IPS-NIHi7 (cell line): Measurements from ENCODE around the gene ATAD3B.
A peak's percentile ranks its signal among the peaks of the same experiment; 100 is the strongest.
"Not testable (repeated sequence)": the region's sequence is repeated elsewhere in the genome, so short reads cannot be mapped to it uniquely, and the experiment has no call there.

Experiments used
- DNase-seq: peaks from one replicate; pipeline ENCODE4 v3.0.0; 2012; ENCODE audit warnings: mixed read lengths; ENCODE audit errors: extremely low spot score

Gene ATAD3B, protein sequence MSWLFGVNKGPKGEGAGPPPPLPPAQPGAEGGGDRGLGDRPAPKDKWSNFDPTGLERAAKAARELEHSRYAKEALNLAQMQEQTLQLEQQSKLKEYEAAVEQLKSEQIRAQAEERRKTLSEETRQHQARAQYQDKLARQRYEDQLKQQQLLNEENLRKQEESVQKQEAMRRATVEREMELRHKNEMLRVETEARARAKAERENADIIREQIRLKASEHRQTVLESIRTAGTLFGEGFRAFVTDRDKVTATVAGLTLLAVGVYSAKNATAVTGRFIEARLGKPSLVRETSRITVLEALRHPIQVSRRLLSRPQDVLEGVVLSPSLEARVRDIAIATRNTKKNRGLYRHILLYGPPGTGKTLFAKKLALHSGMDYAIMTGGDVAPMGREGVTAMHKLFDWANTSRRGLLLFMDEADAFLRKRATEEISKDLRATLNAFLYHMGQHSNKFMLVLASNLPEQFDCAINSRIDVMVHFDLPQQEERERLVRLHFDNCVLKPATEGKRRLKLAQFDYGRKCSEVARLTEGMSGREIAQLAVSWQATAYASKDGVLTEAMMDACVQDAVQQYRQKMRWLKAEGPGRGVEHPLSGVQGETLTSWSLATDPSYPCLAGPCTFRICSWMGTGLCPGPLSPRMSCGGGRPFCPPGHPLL

DNA sequence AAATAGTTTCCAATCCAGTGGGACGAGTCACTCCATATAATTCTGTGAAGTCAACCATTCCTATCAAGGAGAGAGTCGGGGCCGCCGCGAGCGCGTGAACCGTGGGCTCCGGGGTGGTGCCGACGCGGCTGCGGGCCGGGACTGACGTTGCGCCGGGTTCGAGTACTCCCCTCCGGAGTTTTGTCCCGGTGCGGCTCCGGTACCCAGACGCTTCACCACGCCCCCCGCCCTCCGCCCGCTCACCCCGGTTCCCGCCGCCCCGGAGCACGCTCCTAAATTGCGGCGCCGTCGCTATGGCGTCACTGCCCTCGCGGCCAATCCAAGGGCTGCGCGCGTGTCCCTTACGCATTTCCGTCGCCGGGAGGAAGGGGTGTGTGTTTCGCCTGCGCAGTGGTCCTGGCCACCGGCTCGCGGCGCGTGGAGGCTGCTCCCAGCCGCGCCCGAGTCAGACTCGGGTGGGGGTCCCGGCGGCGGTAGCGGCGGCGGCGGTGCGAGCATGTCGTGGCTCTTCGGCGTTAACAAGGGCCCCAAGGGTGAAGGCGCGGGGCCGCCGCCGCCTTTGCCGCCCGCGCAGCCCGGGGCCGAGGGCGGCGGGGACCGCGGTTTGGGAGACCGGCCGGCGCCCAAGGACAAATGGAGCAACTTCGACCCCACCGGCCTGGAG, at the start of gene ATAD3B:
Gene ATAD3B (plus strand): TSS at position 377 of the 664 bp plus-strand sequence. CDS start 120 bp downstream, at position 497.
- peak; percentile 97 for DNase-seq

GRCh38 chr1:1421907-1422464, 49.6 kb upstream of the ATAD3B start:
- peak; percentile 7 for DNase-seq

GRCh38 chr1:1422465-1423244, 48.9 kb upstream of the ATAD3B start:
- DNase-seq: peak; percentile 10

DNA sequence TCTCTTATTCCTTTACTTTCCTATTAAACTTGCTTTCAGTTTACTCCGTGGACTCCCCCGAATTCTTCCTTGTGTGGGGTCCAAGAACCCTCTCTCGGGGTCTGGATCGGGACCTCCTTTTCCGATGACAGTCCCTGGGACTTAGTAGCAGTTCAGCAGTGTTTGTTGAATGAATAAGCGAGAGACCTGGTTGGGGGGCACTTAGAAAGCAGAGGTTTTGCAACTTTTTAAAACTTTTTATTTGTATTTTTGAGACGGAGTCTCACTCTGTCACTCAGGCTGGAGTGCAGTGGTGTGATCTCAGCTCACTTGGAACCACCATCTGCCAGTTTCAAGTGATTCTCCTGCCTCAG, 48.3 kb upstream of the ATAD3B start:
- no peak for DNase-seq

DNA sequence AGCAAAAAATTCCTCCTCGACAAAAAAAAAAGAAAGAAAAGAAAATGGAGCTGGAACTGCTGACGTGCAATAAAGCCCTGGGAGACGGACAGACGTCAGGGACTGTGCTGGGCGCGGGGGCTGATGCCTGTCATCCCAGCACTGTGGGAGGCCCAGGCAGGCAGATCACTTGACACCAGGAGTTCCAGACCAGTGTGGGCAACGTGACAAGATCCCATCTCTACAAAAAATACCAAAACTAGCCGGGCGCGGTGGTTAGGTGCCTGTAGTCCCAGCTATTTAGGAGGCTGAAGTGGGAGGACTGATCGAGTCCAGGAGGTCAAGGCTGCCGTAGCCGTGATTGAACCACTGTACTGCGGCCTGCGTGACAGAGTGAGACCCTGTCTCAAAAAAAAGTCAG, 46.9 kb upstream of the ATAD3B start:
- no peak for DNase-seq

DNA sequence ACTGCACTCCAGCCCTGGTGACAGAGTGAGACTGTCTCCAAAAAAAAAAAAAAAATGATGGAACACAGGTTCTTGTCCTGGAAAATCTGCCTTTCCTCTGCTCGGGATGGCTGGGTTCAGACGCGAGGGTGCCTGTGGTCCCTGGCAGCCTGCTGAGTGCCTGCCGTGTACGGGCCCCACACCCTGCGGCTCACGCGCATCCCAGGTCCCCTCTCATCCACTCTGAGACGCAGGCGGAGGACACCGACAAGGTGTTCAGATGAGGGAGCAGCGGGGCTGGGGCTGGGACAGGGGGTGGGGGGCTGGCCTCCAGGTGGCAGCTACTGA, 46.2 kb upstream of the ATAD3B start:
- peak; percentile 41 for DNase-seq

- DNase-seq: peak; percentile 26
These were observed 45.6 kb upstream of the ATAD3B start for GRCh38 chr1:1425753-1426495.

- DNase-seq: peak; percentile 78
These were observed 45.0 kb upstream of the ATAD3B start for GRCh38 chr1:1426496-1427105.

DNA sequence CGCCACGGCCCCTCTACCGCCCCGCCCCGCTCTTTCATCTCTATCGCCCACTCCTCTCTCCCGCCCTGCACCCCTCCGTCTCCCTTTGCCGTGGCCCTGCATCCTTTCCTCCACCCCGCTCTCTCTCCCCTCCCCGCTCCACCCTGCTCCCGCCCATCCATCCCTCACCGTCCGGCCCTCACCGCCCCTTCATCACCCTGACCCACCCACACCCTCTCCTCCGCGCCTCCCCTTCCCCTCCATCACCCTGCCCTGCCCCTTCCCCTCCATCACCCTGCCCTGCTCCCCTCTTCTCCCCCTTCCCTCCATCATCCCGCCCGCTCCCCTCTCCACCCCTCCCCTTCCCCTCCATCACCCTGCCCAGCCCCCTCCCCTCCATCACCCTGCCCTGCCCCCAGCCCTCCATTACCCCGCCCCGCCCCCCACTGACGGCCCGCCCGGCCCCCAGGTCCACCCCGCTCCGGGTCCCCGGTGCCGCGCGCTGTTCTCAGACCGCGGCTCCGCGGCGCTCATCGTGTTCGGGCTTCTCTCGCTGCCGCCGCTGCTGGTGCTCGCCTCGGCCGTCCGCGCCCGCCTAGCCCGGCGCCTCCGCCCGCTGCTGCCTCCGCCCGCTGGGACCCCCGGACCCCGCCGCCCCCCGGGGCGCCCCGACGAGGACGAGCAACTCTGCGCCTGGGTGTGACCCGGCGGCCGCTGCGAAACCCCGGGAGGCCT, 44.3 kb upstream of the ATAD3B start:
- peak; percentile 45 for DNase-seq

GRCh38 chr1:1427820-1428148, 43.8 kb upstream of the ATAD3B start:
- DNase-seq: peak; percentile 20

- no peak for DNase-seq
These were observed 43.4 kb upstream of the ATAD3B start for GRCh38 chr1:1428174-1428573.

DNA sequence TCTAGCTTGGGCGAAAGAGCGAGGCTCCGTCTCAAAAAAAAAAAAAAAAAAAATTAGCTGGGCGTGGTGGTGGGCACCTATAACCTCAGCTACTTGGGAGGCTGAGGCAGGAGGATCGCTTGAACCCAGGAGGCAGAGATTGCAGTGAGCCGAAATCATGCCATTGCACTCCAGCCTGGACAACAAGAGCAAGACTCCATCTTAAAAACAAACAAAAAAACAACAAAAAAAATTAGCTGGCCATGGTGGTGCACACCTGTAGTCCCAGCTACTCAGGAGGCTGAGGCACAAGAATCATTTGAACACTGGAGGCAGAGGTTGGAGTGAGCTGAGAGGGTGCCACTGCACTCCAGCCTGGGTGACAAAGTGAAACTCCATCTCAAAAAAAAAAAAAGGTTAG, 42.6 kb upstream of the ATAD3B start:
- not testable (repeated sequence) for DNase-seq

DNA sequence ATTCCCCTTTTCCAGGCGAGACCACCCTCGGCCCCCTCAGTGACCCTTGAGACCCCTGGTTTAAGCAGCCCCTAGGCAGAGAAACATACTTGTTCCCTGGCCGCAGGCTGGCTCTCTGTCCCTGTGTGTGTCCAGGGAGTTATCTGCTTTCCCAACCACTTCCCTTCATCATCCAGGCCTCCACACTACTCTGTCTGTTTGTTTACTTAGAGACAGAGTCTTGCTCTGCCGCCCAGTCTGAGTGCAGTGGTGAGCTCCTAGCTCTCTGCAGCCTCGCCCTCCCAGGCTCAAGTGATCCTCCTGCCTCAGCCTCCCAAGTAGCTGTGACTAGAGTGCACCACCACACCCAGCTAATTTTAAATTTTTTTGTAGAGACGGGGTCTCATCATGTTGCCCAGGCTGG, 41.9 kb upstream of the ATAD3B start:
- DNase-seq: no peak

GRCh38 chr1:1430114-1430982, 41.2 kb upstream of the ATAD3B start:
- peak; percentile 68 for DNase-seq

DNA sequence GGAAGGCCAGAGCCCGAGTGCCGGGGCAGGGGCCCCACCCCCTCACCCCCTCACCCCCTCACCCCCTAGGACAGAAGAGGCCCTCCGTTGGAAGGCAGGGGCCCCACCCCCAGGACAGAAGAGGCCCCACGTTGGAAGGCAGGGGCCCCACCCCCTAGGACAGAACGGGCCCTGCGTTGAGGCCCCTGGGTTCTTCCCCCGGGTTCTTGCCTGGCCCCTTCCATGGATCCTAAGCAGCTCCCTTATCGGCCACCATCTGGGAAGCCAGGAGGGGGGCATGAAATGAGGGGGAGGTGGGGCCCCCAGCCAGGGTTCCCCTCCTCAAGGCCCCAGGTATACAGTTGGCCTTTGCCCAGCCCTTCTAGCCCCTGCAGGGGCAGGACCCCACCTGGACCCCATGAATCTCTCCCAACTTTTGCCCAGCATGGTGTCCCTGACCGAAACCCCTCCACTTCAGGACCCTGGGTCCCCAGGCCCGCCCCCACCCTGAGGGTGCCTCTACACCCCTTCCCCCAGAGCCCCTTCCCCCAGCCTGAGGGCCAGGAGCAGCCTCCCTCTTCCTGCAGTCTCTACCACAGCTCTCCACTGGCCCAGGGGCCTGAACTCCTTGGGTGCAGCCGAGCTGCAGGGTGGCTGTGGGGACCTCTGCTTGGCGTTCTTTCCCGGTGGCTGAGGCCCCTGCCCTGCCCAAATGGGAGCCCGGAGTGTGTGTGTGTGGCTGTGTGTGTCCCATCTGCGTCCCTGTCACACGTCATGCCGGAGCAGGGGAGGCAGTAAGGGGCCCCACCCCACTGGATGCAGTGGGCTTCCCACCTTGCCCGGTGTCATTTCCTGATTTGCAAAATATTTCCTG, 40.3 kb upstream of the ATAD3B start:
- no peak for DNase-seq

DNA sequence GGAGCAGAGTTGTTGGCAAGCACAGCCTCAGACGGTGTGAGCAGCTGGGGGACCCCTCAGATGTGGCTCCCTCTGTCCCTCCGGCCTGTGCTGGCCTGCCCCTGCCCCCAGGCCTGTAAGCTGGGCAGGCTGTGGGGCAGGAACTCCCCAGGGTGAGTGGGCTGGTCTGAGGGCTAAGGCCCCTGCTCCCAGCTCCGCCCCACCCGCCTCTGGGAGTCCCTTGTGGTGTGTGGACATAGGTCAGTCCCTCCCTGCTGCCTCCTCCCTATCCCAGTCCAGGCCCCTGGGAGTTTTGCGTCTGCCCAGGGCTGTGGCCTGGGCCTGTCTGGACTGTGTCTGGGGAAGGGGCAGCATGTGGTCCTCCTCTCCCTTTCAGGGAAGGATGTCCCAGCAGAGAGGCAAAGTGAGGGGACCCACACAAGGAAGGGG, 39.7 kb upstream of the ATAD3B start:
- DNase-seq: peak; percentile 34

DNA sequence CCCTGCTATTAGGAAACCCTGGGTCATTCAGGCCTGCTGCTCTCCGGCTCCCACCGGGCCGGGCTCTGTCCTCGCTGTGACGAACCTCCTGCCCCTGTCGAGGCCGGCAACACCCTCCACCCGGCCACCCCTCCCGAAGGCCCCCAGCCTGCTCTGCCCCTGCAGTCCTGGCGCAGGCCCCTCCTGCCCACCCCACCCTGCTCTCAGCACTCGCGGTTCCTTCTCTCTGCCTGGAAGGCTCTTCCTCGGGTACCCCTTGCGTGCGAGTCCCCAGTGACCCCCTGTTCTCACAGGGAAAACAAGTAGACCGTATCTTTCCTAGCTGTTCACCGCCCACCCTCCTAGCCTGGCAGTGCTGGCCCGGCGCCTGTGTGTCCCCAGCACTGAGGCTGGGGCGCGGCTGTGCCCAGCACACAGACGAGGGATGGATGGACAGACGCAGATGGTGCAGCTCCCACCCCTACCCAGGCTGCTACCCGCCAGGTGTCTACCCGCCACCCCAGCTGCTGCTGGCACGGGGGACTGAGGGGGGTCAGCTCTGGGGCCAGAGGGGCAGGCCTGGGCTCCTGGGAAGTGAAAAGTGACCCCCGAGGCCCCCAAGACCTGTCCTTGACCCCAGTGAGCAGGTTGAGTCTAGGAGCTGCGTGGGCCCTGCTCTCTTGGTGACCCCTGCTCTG, 39.2 kb upstream of the ATAD3B start:
- no peak for DNase-seq
